HEK293 (cell line): Measurements from ENCODE around the gene DDIAS.

ENCODE experiments used
- HOXA7 ChIP-seq: sonication (generic); formaldehyde crosslinking; IDR thresholded peaks from 2 replicates; pipeline ENCODE4 v1.8.1; 2022; ENCODE audit warnings: missing genetic modification reagents, borderline replicate concordance
- TCF7L2 ChIP-seq: IDR thresholded peaks from 2 replicates; pipeline ENCODE4 v1.6.1; 2011; ENCODE audit warnings: low read depth, mild to moderate bottlenecking, inconsistent platforms, low read length, moderate library complexity, borderline replicate concordance
- ZBTB21 ChIP-seq: fragments of 450-650 bp; formaldehyde crosslinking; IDR thresholded peaks from 2 replicates; pipeline ENCODE4 v1.5.1; 2017; ENCODE audit warnings: missing biosample characterization, missing genetic modification characterization
- ZBTB7A ChIP-seq: fragments of 450-650 bp; formaldehyde crosslinking; IDR thresholded peaks from 2 replicates; pipeline ENCODE4 v1.5.1; 2016; ENCODE audit warnings: low read depth, missing biosample characterization, missing genetic modification characterization
- ZNF146 ChIP-seq: fragments of 450-650 bp; formaldehyde crosslinking; IDR thresholded peaks from 2 replicates; pipeline ENCODE4 v1.5.1; 2016; ENCODE audit warnings: missing biosample characterization, missing genetic modification characterization
- ZNF174 ChIP-seq: fragments of 450-650 bp; formaldehyde crosslinking; IDR thresholded peaks from 2 replicates; pipeline ENCODE4 v1.5.0; 2017; ENCODE audit warnings: missing biosample characterization, mild to moderate bottlenecking, missing genetic modification characterization
- ZNF280D ChIP-seq: fragments of 450-650 bp; formaldehyde crosslinking; IDR thresholded peaks from 2 replicates; pipeline ENCODE4 v1.5.1; 2016; ENCODE audit warnings: missing biosample characterization, missing genetic modification characterization
- ZNF670 ChIP-seq: fragments of 450-650 bp; formaldehyde crosslinking; IDR thresholded peaks from 2 replicates; pipeline ENCODE4 v1.5.1; 2016; ENCODE audit warnings: missing biosample characterization, missing genetic modification characterization, low read depth
- ZSCAN18 ChIP-seq: fragments of 450-650 bp; formaldehyde crosslinking; IDR thresholded peaks from 2 replicates; pipeline ENCODE4 v1.5.1; 2016; ENCODE audit warnings: missing biosample characterization, missing genetic modification characterization
- TF ChIP-seq, protein P1 (sequence below): fragments of 450-650 bp; formaldehyde crosslinking; IDR thresholded peaks from 2 replicates; pipeline ENCODE4 v1.5.1; 2016; ENCODE audit warnings: missing biosample characterization, missing genetic modification characterization
- TF ChIP-seq, protein P2 (sequence below): fragments of 450-650 bp; formaldehyde crosslinking; IDR thresholded peaks from 2 replicates; pipeline ENCODE4 v1.5.1; 2016; ENCODE audit warnings: missing biosample characterization, missing genetic modification characterization

GRCh38 chr11:82864268-82864667 is 37.3 kb upstream of the DDIAS start:
- TF ChIP-seq, protein P1, sequence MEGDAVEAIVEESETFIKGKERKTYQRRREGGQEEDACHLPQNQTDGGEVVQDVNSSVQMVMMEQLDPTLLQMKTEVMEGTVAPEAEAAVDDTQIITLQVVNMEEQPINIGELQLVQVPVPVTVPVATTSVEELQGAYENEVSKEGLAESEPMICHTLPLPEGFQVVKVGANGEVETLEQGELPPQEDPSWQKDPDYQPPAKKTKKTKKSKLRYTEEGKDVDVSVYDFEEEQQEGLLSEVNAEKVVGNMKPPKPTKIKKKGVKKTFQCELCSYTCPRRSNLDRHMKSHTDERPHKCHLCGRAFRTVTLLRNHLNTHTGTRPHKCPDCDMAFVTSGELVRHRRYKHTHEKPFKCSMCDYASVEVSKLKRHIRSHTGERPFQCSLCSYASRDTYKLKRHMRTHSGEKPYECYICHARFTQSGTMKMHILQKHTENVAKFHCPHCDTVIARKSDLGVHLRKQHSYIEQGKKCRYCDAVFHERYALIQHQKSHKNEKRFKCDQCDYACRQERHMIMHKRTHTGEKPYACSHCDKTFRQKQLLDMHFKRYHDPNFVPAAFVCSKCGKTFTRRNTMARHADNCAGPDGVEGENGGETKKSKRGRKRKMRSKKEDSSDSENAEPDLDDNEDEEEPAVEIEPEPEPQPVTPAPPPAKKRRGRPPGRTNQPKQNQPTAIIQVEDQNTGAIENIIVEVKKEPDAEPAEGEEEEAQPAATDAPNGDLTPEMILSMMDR (tag by site-specific recombination), result peak; percentile 19; the same call in 1 of the 2 replicates
- no peak for TF ChIP-seq TCF7L2
- TF ChIP-seq, protein P2, sequence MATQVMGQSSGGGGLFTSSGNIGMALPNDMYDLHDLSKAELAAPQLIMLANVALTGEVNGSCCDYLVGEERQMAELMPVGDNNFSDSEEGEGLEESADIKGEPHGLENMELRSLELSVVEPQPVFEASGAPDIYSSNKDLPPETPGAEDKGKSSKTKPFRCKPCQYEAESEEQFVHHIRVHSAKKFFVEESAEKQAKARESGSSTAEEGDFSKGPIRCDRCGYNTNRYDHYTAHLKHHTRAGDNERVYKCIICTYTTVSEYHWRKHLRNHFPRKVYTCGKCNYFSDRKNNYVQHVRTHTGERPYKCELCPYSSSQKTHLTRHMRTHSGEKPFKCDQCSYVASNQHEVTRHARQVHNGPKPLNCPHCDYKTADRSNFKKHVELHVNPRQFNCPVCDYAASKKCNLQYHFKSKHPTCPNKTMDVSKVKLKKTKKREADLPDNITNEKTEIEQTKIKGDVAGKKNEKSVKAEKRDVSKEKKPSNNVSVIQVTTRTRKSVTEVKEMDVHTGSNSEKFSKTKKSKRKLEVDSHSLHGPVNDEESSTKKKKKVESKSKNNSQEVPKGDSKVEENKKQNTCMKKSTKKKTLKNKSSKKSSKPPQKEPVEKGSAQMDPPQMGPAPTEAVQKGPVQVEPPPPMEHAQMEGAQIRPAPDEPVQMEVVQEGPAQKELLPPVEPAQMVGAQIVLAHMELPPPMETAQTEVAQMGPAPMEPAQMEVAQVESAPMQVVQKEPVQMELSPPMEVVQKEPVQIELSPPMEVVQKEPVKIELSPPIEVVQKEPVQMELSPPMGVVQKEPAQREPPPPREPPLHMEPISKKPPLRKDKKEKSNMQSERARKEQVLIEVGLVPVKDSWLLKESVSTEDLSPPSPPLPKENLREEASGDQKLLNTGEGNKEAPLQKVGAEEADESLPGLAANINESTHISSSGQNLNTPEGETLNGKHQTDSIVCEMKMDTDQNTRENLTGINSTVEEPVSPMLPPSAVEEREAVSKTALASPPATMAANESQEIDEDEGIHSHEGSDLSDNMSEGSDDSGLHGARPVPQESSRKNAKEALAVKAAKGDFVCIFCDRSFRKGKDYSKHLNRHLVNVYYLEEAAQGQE, result no peak
- TF ChIP-seq HOXA7 (CRISPR knock-in tag), result no peak
- TF ChIP-seq ZNF174 (tag by site-specific recombination), result no peak
- no peak for TF ChIP-seq ZNF280D (tag by site-specific recombination)
- TF ChIP-seq ZNF146 (tag by site-specific recombination), result no peak
- no peak for TF ChIP-seq ZBTB21
- no peak for TF ChIP-seq ZNF670
- no peak for TF ChIP-seq ZBTB7A (tag by site-specific recombination)
- TF ChIP-seq ZSCAN18 (tag by site-specific recombination), result no peak
